Hepatocyte (in vitro differentiated cells): ENCODE data around the gene MB21D2.

Source experiments
- EZH2 ChIP-seq: fragments of 200-600 bp; sonication (generic); IDR thresholded peaks from 2 replicates; pipeline ENCODE4 v1.6.1; 2016; ENCODE audit warnings: antibody characterized with exemption, mild to moderate bottlenecking, borderline replicate concordance
- TF ChIP-seq, protein P1 (sequence below): fragments of 200-600 bp; sonication (generic); IDR thresholded peaks from 2 replicates; pipeline ENCODE4 v1.5.1; 2016; ENCODE audit warnings: antibody characterized with exemption, mild to moderate bottlenecking; ENCODE audit not compliant: poor library complexity

DNA sequence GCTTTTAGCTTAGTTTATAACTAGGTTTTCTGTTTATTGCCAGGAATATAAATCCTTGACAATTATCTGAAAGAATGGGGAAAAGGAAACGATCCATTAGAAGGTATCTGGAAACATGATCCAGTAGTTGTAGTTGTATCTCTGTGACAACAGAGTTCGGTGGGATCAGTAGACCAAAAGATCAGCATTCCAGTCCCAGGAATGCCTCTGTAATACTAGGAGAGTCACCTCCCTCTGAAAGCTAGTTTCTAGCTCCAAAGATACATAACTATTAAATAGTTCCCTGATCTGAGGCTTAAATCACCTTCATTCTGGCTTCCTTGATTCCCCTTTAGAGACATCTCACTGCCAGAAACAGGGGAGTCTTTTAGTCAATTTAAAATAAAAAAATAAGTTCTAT is 34.1 kb downstream of the MB21D2 start:
- TF ChIP-seq EZH2 = no peak
- TF ChIP-seq, protein P1, sequence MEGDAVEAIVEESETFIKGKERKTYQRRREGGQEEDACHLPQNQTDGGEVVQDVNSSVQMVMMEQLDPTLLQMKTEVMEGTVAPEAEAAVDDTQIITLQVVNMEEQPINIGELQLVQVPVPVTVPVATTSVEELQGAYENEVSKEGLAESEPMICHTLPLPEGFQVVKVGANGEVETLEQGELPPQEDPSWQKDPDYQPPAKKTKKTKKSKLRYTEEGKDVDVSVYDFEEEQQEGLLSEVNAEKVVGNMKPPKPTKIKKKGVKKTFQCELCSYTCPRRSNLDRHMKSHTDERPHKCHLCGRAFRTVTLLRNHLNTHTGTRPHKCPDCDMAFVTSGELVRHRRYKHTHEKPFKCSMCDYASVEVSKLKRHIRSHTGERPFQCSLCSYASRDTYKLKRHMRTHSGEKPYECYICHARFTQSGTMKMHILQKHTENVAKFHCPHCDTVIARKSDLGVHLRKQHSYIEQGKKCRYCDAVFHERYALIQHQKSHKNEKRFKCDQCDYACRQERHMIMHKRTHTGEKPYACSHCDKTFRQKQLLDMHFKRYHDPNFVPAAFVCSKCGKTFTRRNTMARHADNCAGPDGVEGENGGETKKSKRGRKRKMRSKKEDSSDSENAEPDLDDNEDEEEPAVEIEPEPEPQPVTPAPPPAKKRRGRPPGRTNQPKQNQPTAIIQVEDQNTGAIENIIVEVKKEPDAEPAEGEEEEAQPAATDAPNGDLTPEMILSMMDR = no peak
